Keratinocyte (primary cell): ENCODE data around the gene HOXD8. TPM values are rescaled to one million over a fixed set of nuclear protein-coding genes. Genes with fewer than 3 reads are reported as not detected.

Source experiments
- DNase-seq: peaks from one replicate; pipeline ENCODE4 v3.0.0-alpha.2; 2011; ENCODE audit warnings: low read depth, missing footprints, low spot score
- FAIRE-seq: peaks from 2 replicates; lab custom pipeline; 2011; peaks lifted over from hg19 to GRCh38; lab: Jason Lieb, UNC
- H2AFZ ChIP-seq: 2 replicates; pipeline ENCODE4 v1.6.0; 2012; ENCODE audit warnings: low read length, control low read depth, inconsistent platforms; ENCODE audit not compliant: control insufficient read depth
- H3K27ac ChIP-seq: 2 replicates; pipeline ENCODE4 v1.5.1; 2011; ENCODE audit warnings: low read length; ENCODE audit not compliant: control insufficient read depth, insufficient read depth
- H3K27me3 ChIP-seq: 3 replicates; pipeline ENCODE4 v1.6.0; 2011; ENCODE audit warnings: low read length; ENCODE audit not compliant: control insufficient read depth, insufficient read depth; ENCODE audit errors: extremely low read depth
- H3K36me3 ChIP-seq, 2 experiments: 2 replicates in 1 of 2; 3 replicates in 1 of 2; pipeline ENCODE4 v1.5.1; 2011; ENCODE audit warnings: low read length in 2 of 2, mild to moderate bottlenecking in 1 of 2; ENCODE audit not compliant: control insufficient read depth in 2 of 2, insufficient read depth in 2 of 2; ENCODE audit errors: extremely low read depth in 1 of 2
- H3K4me1 ChIP-seq: 3 replicates; pipeline ENCODE4 v1.5.1; 2011; ENCODE audit warnings: low read length; ENCODE audit not compliant: control insufficient read depth, insufficient read depth; ENCODE audit errors: extremely low read depth
- H3K4me2 ChIP-seq: 3 replicates; pipeline ENCODE4 v1.6.0; 2011; ENCODE audit warnings: low read depth, low read length; ENCODE audit not compliant: control insufficient read depth, insufficient read depth; ENCODE audit errors: extremely low read depth
- H3K4me3 ChIP-seq, 3 experiments: fragments of 200-600 bp in 1 of 3; sonication (generic) in 1 of 3; 2 replicates in 2 of 3; 3 replicates in 1 of 3; pipeline ENCODE4 v1.5.1; 2011 to 2016; ENCODE audit warnings: low read length in 3 of 3, mild to moderate bottlenecking in 3 of 3, control low read depth in 2 of 3, inconsistent platforms in 1 of 3, low read depth in 1 of 3, mixed read lengths in 1 of 3, mixed run types in 1 of 3, moderate library complexity in 1 of 3; ENCODE audit not compliant: control insufficient read depth in 2 of 3, insufficient read depth in 2 of 3; ENCODE audit errors: extremely low read depth in 1 of 3
- H3K79me2 ChIP-seq: 2 replicates; pipeline ENCODE4 v1.6.0; 2012; ENCODE audit warnings: low read length; ENCODE audit not compliant: control insufficient read depth, insufficient read depth
- H3K9ac ChIP-seq: 3 replicates; pipeline ENCODE4 v1.6.0; 2011; ENCODE audit warnings: low read length; ENCODE audit not compliant: control insufficient read depth, insufficient read depth; ENCODE audit errors: extremely low read depth
- H3K9me1 ChIP-seq: 3 replicates; pipeline ENCODE4 v1.6.0; 2011; ENCODE audit warnings: low read length; ENCODE audit not compliant: control insufficient read depth, insufficient read depth; ENCODE audit errors: extremely low read depth
- H3K9me3 ChIP-seq: 2 replicates; pipeline ENCODE4 v1.5.1; 2012; ENCODE audit warnings: low read depth, low read length; ENCODE audit not compliant: control insufficient read depth
- H4K20me1 ChIP-seq: 3 replicates; pipeline ENCODE4 v1.6.0; 2011; ENCODE audit warnings: low read length; ENCODE audit not compliant: control insufficient read depth, insufficient read depth; ENCODE audit errors: extremely low read depth
- EZH2 ChIP-seq: IDR thresholded peaks from one replicate; pipeline ENCODE4 v1.6.1; 2012; ENCODE audit warnings: inconsistent platforms, mild to moderate bottlenecking, low read length, moderate library complexity
- dilution Hi-C: fragments of 300-500 bp; cut with MboI; formaldehyde crosslinking; loops from one replicate; pipeline ENCODE4 v1.7.0; 2020; ENCODE audit warnings: low sequenced_read_pairs; ENCODE audit not compliant: extremely low pct_ligation_motif_present
- polyA plus RNA-seq, 5 experiments: library from polyadenylated mRNA; depleted of rRNA in 3 of 5; stranded (reverse) in 3 of 5; stranded (forward) in 1 of 5; unstranded in 1 of 5; fragments of >200 nt; gene quantifications; 1 replicate in 1 of 5; 2 replicates in 3 of 5; 3 replicates in 1 of 5; pipeline versions ENCODE4 v1.2.1 to v1.2.3, GENCODE V29; 2011 to 2012; ENCODE audit warnings: missing spikeins in 2 of 5, low read depth in 1 of 5, low replicate concordance in 1 of 5
- TF ChIP-seq, protein P1 (sequence below), 3 experiments: IDR thresholded peaks in 1 of 3; conservative IDR thresholded peaks in 1 of 3; optimal IDR thresholded peaks in 1 of 3; 2 replicates in 2 of 3; 3 replicates in 1 of 3; pipeline versions ENCODE3 to v1.5.1; 2011; ENCODE audit warnings: low read length in 3 of 3, mild to moderate bottlenecking in 3 of 3, moderate library complexity in 2 of 3, control low read depth in 1 of 3, inconsistent platforms in 1 of 3; ENCODE audit not compliant: insufficient read depth in 2 of 3; ENCODE audit errors: extremely low read depth in 1 of 3

The HOXD8 gene
- polyA plus RNA-seq, 1 donor (not counting 4 experiments of a cell fraction or from before 2014, with no cell fraction given) = not detected

DNA sequence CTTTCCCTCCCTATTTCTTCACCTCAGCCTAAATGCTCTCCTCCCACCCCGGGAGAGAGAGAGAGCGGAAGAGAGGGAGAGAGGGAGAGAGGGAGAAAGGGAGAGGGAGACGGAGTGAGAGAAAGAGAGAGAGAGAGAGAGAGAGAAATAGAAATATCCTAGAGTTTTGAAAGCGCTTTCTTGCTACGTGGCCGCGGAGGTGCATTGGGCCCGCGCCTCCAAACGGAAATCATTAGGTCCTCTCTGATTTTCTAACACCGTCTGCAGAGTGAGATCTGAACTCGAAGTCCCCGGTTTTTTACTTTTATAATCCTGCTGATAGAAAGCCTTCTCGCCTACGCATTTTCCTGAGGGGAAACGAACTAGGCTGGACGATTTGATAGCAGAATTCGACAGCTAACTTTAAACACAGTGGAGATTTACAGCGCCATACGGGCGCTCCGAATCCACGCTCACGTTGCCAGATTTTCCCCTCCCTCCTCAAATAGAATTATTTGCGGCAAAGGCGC, 44.8 kb upstream of the HOXD8 start:
- DNase-seq (no peak), FAIRE-seq (no peak)
- no peak for TF ChIP-seq EZH2
- TF ChIP-seq, protein P1, sequence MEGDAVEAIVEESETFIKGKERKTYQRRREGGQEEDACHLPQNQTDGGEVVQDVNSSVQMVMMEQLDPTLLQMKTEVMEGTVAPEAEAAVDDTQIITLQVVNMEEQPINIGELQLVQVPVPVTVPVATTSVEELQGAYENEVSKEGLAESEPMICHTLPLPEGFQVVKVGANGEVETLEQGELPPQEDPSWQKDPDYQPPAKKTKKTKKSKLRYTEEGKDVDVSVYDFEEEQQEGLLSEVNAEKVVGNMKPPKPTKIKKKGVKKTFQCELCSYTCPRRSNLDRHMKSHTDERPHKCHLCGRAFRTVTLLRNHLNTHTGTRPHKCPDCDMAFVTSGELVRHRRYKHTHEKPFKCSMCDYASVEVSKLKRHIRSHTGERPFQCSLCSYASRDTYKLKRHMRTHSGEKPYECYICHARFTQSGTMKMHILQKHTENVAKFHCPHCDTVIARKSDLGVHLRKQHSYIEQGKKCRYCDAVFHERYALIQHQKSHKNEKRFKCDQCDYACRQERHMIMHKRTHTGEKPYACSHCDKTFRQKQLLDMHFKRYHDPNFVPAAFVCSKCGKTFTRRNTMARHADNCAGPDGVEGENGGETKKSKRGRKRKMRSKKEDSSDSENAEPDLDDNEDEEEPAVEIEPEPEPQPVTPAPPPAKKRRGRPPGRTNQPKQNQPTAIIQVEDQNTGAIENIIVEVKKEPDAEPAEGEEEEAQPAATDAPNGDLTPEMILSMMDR (optimal IDR thresholded peaks at IDR 0.05 in 1 of 3, IDR thresholded peaks at IDR 0.05 in 1 of 3, conservative IDR thresholded peaks at IDR 0.05 in 1 of 3; ENCODE audit: extremely low read depth in 1 of 3, insufficient read depth in 2 of 3, low read length in 3 of 3) = no peak
- no peaks in the 10 kb centered on the region for H3K79me2 ChIP-seq
- no peaks in the 10 kb centered on the region for H3K4me1 ChIP-seq
- H3K27me3 ChIP-seq = peaks cover 98% of the 10 kb centered on the region
- no peak overlapping the region for H3K9ac ChIP-seq
- no peak overlapping the region for H3K27ac ChIP-seq
- H3K9me3 ChIP-seq = peaks cover 16% of the 10 kb centered on the region
- H3K4me3 ChIP-seq = no peak overlapping the region
- no peaks in the 10 kb centered on the region for H3K36me3 ChIP-seq
- H4K20me1 ChIP-seq = no peaks in the 10 kb centered on the region
- H2AFZ ChIP-seq = no peak overlapping the region
- dilution Hi-C loops = no loop called here
- no peak overlapping the region for H3K4me2 ChIP-seq
- no peaks in the 10 kb centered on the region for H3K9me1 ChIP-seq

DNA sequence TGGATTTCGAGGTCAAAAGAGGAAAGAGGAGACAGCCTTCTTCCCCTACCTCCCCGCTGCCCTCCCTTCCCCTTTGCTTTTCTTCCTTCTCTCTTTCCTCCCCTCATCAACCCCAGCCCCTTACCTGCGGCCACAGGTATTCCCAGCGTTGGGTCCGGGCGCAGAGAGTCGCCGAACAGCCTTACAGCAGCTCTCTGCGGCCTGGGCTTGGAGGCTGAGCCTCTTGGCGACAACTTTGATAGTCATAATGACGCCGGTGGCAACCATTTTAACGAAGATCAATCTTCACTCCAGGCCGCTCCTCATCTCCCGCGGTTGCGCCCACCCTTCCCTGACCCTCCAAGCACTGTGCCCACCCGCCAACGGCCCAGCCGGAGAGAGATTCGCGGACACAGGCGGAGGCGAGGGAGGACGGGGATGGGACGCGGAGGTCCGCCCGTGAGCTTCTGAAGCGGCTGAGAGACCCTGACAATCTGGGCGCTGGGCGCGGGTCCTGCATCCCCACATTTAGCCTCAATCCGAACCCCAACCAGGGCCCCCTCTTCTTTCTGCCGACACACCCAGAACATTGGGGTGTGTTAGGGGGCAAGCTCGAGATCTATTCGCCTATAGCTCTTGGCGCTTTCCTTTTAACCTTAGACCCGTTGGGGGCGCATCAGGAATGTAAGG, 44.3 kb upstream of the HOXD8 start:
- Histone ChIP-seq H3K4me1 (no peaks in the 10 kb centered on the region), H3K4me3 (no peak overlapping the region), H3K79me2 (no peaks in the 10 kb centered on the region), H3K27ac (no peak overlapping the region), H3K4me2 (no peak overlapping the region), H3K9me1 (no peaks in the 10 kb centered on the region), H2AFZ (no peak overlapping the region), H4K20me1 (no peaks in the 10 kb centered on the region), H3K9me3 (peaks cover 16% of the 10 kb centered on the region), H3K9ac (no peak overlapping the region), H3K27me3 (peaks cover 100% of the 10 kb centered on the region), H3K36me3 (no peaks in the 10 kb centered on the region)
- peak; percentile 67 for TF ChIP-seq EZH2
- TF ChIP-seq, protein P1 (optimal IDR thresholded peaks at IDR 0.05 in 1 of 3, IDR thresholded peaks at IDR 0.05 in 1 of 3, conservative IDR thresholded peaks at IDR 0.05 in 1 of 3; ENCODE audit: extremely low read depth in 1 of 3, insufficient read depth in 2 of 3, low read length in 3 of 3) = no peak
- dilution Hi-C loops = no loop called here
- FAIRE-seq (no peak), DNase-seq (no peak)
